Ishikawa (cell line): ENCODE results near the gene RXFP3.

Experiments used
- CEBPB ChIP-seq: IDR thresholded peaks from 2 replicates; pipeline ENCODE4 v1.6.1; 2012
- CREB1 ChIP-seq: IDR thresholded peaks from 2 replicates; pipeline ENCODE4 v1.6.1; 2012; ENCODE audit warnings: low read depth
- EGR1 ChIP-seq: IDR thresholded peaks from 2 replicates; pipeline ENCODE4 v1.6.1; 2012
- EP300 ChIP-seq: IDR thresholded peaks from 2 replicates; pipeline ENCODE4 v1.6.1; 2012; ENCODE audit warnings: borderline replicate concordance
- FOXM1 ChIP-seq: IDR thresholded peaks from 2 replicates; pipeline ENCODE4 v1.6.1; 2012; ENCODE audit warnings: low read depth, borderline replicate concordance
- MAX ChIP-seq: IDR thresholded peaks from 2 replicates; pipeline ENCODE4 v1.6.1; 2012
- NFIC ChIP-seq: IDR thresholded peaks from 2 replicates; pipeline ENCODE4 v1.6.1; 2012
- RAD21 ChIP-seq: IDR thresholded peaks from 2 replicates; pipeline ENCODE4 v1.6.1; 2012; ENCODE audit warnings: low read depth
- REST ChIP-seq: IDR thresholded peaks from 2 replicates; pipeline ENCODE4 v1.6.1; 2012; ENCODE audit warnings: low read depth, mild to moderate bottlenecking
- TAF1 ChIP-seq: IDR thresholded peaks from 2 replicates; pipeline ENCODE4 v1.6.1; 2012; ENCODE audit warnings: low read depth, mild to moderate bottlenecking
- TCF12 ChIP-seq: IDR thresholded peaks from 2 replicates; pipeline ENCODE4 v1.6.1; 2012; ENCODE audit warnings: low read depth
- TEAD4 ChIP-seq: IDR thresholded peaks from 2 replicates; pipeline ENCODE4 v1.6.1; 2012
- YY1 ChIP-seq: IDR thresholded peaks from 2 replicates; pipeline ENCODE4 v1.6.1; 2012; ENCODE audit warnings: low read depth
- ZBTB7A ChIP-seq: IDR thresholded peaks from 2 replicates; pipeline ENCODE4 v1.6.1; 2012; ENCODE audit warnings: low read depth
- TF ChIP-seq, protein P1 (sequence below): IDR thresholded peaks from 2 replicates; pipeline ENCODE4 v1.6.1; 2012

Gene RXFP3

GRCh38 chr5:33891446-33891787 is 44.8 kb upstream of the RXFP3 start:
- TF ChIP-seq ZBTB7A (no peak), TEAD4 (no peak), YY1 (no peak), MAX (no peak)

DNA sequence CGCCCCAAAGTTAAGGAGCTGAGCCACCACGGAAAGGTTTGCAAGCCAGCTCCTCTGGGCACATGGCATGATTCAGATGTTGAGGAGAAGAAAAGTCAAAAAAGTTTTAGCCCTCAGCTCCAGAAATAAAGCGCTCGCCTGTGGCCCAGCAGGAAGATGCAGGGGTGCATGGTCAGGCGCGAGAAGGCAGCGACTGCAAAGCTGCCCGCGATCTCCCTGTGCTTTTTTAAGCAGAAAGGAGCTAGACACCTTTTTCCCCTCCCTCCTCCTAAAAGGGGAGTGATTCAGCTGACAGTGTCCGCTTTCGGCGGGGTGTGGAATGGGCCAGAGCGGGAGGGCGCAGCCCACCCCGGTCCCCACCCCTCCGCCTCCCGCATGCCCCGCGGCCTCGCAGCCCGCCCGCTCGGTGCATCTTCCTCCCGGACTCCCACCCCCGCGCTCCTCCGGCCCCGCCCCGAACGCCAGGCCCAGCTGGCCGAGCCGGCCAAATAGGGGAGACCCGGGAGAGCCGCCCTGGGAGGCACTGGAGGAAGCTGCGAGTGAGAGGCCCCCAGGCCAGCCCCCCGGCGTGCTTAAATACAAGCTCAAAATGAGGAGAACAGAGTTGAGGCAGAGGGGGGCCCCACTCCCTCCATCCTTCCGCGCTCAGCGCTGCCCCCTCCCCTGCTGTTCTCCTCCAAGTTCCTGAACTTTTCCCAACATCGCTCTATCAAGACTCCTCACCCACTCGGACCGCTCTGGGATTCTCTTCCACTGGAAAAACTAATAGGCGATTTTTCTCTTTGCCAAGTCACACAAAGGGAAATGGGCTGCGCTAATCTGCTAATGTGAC is 44.2 kb upstream of the RXFP3 start, which contains the start of gene ADAMTS12:
TSS of gene ADAMTS12 (minus strand) at position 203 of the 832 bp plus-strand sequence. CDS start at position 69, 134 bp downstream.
- TF ChIP-seq RAD21: no peak
- TF ChIP-seq TCF12: no peak
- no peak for TF ChIP-seq ZBTB7A
- no peak for TF ChIP-seq TAF1

DNA sequence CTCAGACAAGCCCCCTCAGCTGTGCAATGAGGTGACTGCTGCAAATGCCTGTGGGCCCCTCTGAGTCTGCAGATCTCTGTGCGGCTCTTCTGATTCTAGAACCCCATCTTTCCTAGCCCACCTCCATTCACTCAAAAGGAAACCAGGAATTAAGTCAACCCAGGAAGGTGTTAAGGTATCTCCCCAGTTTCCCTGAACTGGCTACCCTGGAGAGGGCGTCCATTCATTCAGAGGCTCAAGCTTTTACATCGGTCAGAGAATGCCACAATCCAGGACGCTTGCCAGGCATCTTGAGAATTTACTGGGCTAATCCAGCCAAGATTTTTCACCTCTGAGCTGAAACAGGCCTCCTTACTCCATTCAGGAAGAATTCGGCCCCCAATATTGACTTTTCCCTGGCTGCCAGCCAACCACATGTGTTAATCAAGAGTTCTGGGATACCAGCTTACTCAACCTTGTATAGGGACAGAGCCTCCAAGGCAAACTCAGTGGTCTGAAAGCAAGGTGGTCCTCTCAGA is 43.5 kb upstream of the RXFP3 start:
- TF ChIP-seq NFIC: peak; percentile 50; the same call in 1 of the 2 replicates
- no peak for TF ChIP-seq EGR1
- TF ChIP-seq CEBPB: no peak

DNA sequence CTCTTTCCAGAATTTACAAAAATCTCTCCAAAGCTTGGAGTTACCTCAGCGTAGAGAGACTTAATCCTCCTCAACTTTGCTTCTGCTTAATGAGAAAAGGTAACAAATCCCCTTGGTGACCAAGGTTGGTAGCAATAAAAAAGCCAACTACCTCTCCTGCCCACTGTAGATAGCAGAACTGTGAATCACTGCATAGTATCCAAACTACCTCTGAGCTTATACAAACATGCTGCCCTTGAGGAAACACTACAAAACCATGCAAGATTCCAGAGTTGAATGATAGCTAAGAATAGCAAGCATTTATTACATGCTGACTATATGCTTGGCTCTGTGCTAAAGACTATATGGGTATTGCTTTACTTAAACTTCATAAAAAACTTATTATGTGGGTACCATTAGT is 41.6 kb upstream of the RXFP3 start:
- TF ChIP-seq EP300: no peak
- TF ChIP-seq TEAD4: no peak
- no peak for TF ChIP-seq FOXM1
- no peak for TF ChIP-seq TCF12
- no peak for TF ChIP-seq TAF1
- no peak for TF ChIP-seq YY1
- TF ChIP-seq REST: no peak
- no peak for TF ChIP-seq MAX
- no peak for TF ChIP-seq RAD21
- TF ChIP-seq NFIC: no peak
- no peak for TF ChIP-seq CREB1
- no peak for TF ChIP-seq CEBPB
- TF ChIP-seq, protein P1, sequence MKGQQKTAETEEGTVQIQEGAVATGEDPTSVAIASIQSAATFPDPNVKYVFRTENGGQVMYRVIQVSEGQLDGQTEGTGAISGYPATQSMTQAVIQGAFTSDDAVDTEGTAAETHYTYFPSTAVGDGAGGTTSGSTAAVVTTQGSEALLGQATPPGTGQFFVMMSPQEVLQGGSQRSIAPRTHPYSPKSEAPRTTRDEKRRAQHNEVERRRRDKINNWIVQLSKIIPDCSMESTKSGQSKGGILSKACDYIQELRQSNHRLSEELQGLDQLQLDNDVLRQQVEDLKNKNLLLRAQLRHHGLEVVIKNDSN: no peak
- no peak for TF ChIP-seq ZBTB7A
- no peak for TF ChIP-seq EGR1

GRCh38 chr5:33901156-33901555 is 35.0 kb upstream of the RXFP3 start:
- TF ChIP-seq TEAD4: no peak
- TF ChIP-seq FOXM1: no peak
- TF ChIP-seq EP300: no peak
- no peak for TF ChIP-seq TAF1
- no peak for TF ChIP-seq MAX
- TF ChIP-seq NFIC: no peak

DNA sequence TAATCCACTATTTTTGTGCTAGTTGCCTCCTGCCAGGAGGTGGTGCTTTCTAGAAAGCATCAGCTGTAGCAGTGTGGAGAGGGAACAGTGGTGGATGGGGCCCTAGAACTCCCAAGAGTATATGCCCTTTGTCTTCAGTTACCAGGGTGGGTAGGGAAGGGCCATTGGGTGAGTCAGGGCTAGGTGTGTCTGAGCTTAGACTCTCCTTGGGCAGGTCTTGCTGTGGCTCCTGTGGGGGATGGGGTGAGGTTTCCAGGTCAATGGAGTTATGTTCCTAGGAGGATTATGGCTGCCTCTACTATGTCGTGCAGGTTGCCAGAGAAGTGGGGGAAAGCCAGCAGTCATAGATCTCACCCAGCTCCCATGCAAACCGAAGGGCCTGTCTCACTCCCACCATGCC is 33.1 kb upstream of the RXFP3 start:
- TF ChIP-seq EGR1 (no peak), EP300 (no peak), REST (no peak), ZBTB7A (no peak), NFIC (no peak), MAX (no peak), TEAD4 (no peak)
- TF ChIP-seq, protein P1: no peak
